Ovary (tissue), 3 donors: ENCODE results near the gene ETV3.

Experiments
- POLR2A ChIP-seq: fragments of 450-650 bp; IDR thresholded peaks from one replicate; pipeline ENCODE4 v1.6.1; 2017; ENCODE audit warnings: antibody characterized with exemption, mild to moderate bottlenecking, moderate library complexity
- TF ChIP-seq, protein P1 (sequence below), 3 donors: fragments of 450-650 bp in 2 of 3; fragments of 200-600 bp in 1 of 3; IDR thresholded peaks; one replicate each; pipeline versions ENCODE4 v1.5.1 to v1.8.0; 2016 to 2022; ENCODE audit warnings: antibody characterized with exemption in 3 of 3, mild to moderate bottlenecking in 1 of 3
- donor health status: DM: no; HTN: no; CAD: no.

DNA sequence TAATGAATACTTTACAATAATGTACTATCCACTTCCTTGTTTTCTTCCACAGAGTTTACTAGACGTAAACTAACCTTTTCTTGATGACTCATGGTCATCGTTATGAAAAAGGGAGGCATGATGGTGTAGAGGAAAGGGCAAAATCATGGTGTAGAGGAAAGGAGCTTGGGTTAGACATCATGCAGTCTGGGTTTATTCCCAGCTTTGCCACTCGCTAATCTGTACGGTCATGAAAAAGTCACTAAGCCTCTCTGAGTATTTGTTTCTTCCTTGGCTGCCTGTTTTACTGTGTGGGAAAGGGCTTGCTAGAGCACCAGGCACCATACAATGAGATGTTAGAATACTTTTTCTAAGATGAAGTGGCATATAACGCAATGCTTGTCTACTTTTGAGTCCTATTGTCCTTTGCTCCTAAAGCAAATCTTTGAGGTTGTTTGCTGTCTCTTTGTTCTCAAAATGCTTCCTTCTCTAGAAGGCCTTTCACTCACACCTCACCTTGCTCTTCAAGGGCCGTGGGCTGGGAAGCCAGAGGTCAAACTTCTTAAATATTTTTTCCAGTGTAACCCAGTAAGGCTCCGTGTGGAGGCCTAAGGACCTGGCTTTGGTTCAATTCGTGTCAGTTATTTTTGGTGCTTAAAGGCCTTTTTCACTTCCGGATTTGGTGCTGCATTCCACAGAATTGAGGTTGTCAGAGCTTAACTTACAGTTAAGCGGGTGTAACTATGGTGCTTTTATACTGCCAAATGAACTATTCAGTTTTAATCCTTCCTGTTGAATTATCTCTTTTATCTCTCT lies 9.9 kb upstream of the ETV3 start:
- TF ChIP-seq, protein P1, sequence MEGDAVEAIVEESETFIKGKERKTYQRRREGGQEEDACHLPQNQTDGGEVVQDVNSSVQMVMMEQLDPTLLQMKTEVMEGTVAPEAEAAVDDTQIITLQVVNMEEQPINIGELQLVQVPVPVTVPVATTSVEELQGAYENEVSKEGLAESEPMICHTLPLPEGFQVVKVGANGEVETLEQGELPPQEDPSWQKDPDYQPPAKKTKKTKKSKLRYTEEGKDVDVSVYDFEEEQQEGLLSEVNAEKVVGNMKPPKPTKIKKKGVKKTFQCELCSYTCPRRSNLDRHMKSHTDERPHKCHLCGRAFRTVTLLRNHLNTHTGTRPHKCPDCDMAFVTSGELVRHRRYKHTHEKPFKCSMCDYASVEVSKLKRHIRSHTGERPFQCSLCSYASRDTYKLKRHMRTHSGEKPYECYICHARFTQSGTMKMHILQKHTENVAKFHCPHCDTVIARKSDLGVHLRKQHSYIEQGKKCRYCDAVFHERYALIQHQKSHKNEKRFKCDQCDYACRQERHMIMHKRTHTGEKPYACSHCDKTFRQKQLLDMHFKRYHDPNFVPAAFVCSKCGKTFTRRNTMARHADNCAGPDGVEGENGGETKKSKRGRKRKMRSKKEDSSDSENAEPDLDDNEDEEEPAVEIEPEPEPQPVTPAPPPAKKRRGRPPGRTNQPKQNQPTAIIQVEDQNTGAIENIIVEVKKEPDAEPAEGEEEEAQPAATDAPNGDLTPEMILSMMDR (IDR thresholded peaks at IDR 0.05) = no peak
- no peak for TF ChIP-seq POLR2A
